Effector CD8-positive, alpha-beta T cell (primary cell): ENCODE measurements around the gene PDE6B.
"Not testable (repeated sequence)": the region's sequence is repeated elsewhere in the genome, so short reads cannot be mapped to it uniquely, and the experiment has no call there.

Experiments used
- DNase-seq: peaks from one replicate; lab custom pipeline; 2025; lab: John Stamatoyannopoulos, UW

PDE6B gene

DNA sequence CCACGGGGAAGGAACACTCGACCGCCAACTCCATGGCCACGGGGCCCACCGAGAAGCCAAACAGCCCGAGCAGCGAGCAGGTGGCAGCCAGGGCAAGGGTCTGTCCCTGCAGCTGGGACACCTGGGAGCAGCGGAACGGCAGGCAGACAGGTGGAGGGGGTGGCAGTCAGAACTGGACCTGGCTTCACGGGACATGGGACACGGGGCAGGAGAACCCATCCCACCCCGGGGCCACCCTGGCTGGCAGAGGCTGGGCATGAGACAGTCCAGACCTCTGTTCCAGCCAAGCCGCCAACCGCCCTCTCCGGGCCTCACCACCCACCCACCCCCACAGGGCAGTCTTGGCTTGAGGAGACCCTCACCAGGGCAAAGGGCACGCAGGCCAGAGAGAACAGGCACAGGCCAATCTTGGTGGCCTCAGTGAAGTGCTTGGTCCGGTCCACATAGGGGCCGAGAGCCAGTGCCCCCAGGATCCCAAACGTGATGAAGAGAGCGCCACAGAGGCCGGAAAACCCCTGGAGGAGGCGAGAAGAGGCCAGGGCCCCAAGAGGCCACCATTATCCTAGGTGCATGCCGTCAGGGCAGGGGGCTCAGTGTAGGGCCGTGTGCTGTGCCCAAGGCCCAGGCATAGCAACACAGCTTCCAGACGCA, 58.0 kb downstream of the PDE6B start:
- DNase-seq: no peak

- DNase-seq: no peak
Measured at GRCh38 chr4:683982-684622, 58.7 kb downstream of the PDE6B start.

GRCh38 chr4:684623-685327, 59.4 kb downstream of the PDE6B start:
- no peak for DNase-seq

- DNase-seq: no peak
Measured at GRCh38 chr4:685679-686412, 60.5 kb downstream of the PDE6B start.

DNA sequence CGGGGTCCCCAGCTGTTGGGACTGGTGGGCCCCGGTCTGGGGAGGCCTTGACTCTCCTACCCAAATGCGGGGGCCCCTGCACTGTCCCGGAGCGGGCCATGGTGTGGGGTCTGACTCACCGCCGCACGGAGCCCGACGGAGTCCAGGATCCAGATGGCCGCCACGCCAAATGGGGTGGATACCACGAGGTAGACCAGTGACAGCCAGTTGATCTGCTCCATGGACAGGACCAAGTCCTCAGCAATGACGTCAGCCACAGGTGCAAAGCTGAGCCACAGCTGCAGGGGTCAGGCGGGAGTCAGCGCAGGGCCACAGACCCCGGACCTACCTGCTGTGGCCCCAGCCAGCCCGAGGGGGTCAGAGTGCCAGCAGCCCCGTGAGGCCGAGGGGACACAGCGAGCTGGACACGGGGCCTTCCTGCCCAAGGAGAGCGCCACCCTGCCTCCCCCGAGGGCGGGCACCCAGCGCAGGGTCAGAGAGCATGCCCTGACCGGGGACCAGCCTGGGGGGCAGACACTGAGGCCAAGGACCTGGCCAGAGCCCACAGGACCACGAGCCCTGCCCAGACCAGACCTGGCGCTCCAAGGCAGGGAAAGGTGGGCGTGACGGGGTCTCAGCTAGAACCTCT, 61.2 kb downstream of the PDE6B start:
- DNase-seq: no peak

GRCh38 chr4:687048-687970, 61.9 kb downstream of the PDE6B start:
- no peak for DNase-seq

- DNase-seq: no peak
Measured at GRCh38 chr4:687971-688853, 62.8 kb downstream of the PDE6B start.

DNA sequence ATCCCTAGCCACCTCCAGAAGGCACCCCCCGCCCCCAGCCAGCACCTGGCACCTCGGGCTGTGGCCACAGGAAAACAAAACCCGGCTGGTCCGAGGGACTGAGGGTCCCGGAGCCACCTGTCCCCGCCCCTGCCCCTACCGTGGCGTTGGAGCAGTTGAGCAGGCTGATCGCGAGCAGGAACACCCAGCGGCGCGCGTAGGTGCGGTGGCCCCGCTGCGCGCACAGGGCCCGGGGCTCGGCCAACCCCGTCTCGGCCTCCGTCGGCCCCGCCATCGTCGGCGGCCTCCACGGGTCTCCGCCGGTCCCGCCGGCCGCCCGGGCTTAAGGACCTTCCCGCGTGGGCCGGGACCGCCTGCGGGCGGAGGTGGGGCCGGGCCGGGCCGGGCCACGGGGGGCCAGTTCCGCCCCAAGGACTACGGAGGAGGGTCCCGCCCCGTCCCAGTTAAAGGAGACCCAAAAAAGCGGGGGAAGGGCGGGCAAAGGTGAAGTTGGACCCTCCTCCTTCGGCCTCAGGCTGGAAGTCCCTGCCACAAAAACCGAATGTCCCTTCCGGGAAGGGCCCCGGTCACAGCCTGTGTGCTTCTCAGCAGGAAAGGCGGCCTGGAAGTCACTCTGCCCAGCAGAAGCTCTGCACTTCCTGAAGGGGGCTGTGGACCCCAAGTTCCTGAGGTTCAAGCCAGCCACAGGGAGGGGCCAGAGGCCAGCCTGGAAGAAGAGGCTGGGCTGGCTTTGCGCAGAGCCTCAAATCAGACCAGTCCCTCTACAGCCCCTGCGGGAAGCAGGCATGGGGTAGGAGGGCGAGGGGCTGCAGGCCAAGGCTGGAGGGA, 63.7 kb downstream of the PDE6B start, which contains the start of gene SLC49A3:
SLC49A3 (minus strand) TSS at position 298 of the 828 bp plus-strand sequence; CDS start at position 274, 24 bp downstream.
- DNase-seq: no peak

DNA sequence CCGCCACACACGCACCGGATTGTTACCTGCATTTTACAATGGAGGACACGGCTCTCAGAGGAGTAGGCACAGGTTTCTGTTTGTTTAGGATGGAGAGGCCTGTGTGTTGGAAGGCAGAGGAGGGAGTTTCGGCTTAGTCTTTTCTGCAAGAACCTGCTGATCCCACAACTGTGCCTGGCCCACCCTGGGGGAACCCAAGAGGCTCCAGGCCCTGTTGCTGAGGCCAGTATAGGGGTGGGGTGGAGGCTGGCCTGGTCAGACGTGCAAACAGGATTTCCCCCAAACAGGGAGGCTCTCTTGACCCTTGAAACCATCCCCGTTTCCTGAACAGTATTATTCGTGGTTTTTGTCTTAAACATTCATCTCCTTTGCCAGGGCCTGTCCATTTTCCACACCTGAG, 64.3 kb downstream of the PDE6B start:
- no peak for DNase-seq

GRCh38 chr4:692771-693554, 67.6 kb downstream of the PDE6B start:
- DNase-seq: no peak

DNA sequence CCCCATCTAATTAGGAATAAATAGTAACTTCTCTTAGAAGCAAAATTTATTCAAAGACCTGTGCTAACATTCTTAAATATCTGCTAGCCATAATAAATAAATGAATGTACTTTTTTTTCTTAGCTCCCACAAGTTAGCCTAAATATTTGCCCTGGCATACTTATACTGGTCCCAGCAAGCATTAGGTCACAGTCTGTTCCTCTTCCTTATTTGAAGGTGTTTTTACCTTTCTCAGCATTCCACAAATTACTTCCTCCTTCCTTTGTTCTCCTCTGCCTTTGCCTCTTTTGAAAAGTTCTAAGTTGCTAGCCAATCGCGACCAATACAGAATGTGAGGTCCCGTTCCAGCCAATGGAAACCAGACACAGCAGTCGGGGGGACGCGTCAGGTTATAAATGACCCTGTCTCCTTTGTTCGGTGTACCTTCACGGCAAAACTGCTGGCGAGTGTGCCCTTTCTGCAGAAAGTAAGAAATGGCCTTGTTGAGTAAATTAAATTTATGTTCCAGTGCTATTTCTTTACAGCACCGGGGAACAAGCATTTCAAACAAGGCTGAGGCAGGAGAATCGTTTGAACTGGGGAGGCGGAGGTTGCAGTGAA, 69.1 kb downstream of the PDE6B start:
- not testable (repeated sequence) for DNase-seq

DNA sequence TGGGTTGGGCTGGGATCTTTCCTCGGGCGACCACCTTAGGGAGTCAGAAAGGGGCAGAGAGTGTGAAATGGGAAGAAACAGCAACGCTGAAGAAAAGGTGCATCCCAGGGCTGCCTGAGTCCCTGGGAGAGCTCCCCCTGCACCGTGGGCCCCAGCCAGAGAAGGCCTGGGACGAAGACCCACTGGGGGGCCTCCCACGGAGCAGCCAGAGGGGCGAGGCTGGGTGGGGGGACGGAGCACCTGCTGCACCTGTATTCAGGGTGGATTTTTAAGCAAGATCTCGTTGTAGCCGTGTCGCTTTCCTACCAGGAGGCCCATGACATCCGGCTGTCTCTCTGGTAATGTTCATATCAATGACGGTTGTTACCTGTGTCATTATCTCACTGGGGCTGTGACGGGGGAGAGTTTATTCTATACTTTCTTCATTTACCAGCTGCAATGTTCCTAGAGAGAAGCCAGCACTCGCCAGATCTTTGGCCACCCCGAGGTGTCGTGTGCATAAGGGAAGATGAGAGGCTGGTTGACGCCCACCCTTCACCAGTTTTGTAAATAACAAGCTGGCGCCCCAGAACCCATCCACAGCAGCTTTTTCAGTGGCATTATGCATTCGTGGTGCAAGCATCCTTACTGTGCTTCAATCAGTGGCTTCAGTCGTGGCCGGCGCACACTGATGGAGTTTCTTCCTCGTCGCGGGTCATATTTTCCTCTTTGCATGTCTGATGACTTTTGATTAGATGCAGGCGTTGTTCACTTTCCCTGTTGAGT, 74.6 kb downstream of the PDE6B start:
- no peak for DNase-seq

GRCh38 chr4:700587-701264, 75.4 kb downstream of the PDE6B start:
- DNase-seq: no peak

DNA sequence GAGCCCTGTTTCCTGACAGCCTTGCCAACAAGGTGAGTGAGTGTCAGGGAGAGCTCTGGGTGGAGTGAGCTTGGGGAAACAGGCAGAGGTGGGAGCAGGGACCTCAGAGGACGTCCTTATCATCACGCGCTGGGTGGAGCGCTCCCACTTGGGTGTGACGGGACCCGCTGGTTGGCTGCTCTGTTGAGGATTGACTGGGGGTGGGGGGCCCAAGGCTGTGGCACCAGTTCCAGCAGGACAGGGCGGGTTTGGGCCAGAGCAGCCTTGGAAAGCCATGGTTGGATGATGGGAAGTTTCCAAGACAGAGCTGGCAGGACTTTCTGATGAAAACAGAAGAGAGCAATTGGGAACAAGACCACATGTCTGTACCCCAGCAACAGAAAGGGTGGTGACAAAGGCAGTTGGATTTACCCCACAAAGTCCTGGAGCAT, 77.3 kb downstream of the PDE6B start:
- no peak for DNase-seq

DNA sequence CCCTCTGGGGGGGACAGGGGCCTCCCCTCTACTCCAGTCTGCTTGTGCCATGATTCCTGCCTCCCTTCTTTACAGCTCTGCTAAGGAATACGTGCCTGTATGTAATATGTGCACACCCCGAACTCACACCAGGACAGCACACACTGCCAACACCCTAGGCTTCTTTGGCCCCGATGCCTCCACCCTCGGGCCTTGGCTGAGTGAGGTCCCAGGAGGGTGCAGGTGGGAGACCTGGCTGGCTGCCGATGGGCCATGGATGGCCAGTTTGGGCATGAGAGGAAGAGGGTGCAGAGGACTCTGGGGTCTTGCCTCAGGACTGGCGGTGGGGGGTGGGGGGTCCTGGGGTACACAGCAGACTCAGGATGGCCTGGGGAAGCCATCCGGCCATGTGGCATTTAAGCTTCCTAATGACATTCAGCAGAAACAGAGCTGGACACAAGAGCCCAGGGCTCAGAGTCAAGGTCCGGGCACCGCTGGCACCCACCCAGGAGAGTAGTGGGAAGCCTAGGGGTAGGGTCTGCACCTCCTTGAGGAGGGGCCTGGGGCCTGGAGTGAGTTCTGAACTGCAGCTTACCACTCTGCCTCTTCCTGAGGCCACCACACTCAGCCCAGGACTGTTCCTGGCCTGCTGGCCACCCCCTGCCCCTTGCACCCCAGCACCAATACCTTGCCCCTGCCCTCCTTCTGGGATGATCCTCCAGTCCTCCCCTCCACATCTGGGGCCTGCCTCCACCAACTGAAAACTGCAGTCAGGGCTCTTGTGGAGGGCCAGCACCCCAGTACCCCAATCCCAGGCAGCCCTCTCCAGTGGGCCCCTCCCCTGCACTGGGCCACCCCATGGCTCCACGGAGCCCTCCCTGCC, 78.2 kb downstream of the PDE6B start:
- no peak for DNase-seq
